H9 (cell line): ENCODE results near the gene ESPL1. TPM values are rescaled to one million over a fixed set of nuclear protein-coding genes. Genes with fewer than 3 reads are reported as not detected.
A peak's percentile ranks its signal among the peaks of the same experiment; 100 is the strongest.

ENCODE experiments used
- DNase-seq: peaks from one replicate; pipeline ENCODE4 v3.0.0-alpha.2; 2017
- H2AFZ ChIP-seq: one replicate; pipeline ENCODE4 v1.6.1; 2013; ENCODE audit warnings: mild to moderate bottlenecking, low read length, control low read depth, moderate library complexity
- H2AK5ac ChIP-seq: 2 replicates; pipeline ENCODE4 v1.6.1; 2013; ENCODE audit warnings: low read length, control low read depth, mixed read lengths; ENCODE audit not compliant: insufficient read length
- H2BK120ac ChIP-seq: one replicate; pipeline ENCODE4 v1.6.1; 2013; ENCODE audit warnings: low read depth, mild to moderate bottlenecking, low read length, control low read depth, inconsistent platforms; ENCODE audit not compliant: poor library complexity, severe bottlenecking
- H2BK12ac ChIP-seq: 2 replicates; pipeline ENCODE4 v1.6.1; 2013; ENCODE audit warnings: low read length, control low read depth, mixed read lengths, low read depth; ENCODE audit not compliant: insufficient read length
- H2BK15ac ChIP-seq: 2 replicates; pipeline ENCODE4 v1.6.1; 2013; ENCODE audit warnings: low read depth, low read length, control low read depth
- H2BK20ac ChIP-seq: one replicate; pipeline ENCODE4 v1.6.1; 2013; ENCODE audit warnings: low read depth, mild to moderate bottlenecking, low read length, control low read depth, inconsistent platforms; ENCODE audit not compliant: poor library complexity, severe bottlenecking
- H2BK5ac ChIP-seq: 2 replicates; pipeline ENCODE4 v1.6.1; 2013; ENCODE audit warnings: low read length, control low read depth, mixed read lengths; ENCODE audit not compliant: insufficient read length
- H3K14ac ChIP-seq: 2 replicates; pipeline ENCODE4 v1.6.1; 2013; ENCODE audit warnings: low read length, control low read depth; ENCODE audit not compliant: insufficient read depth
- H3K18ac ChIP-seq: 2 replicates; pipeline ENCODE4 v1.6.1; 2013; ENCODE audit warnings: low read depth, mild to moderate bottlenecking, mixed read lengths, low read length, control low read depth; ENCODE audit not compliant: insufficient read length
- H3K23ac ChIP-seq: 2 replicates; pipeline ENCODE4 v1.6.1; 2013; ENCODE audit warnings: low read length, control low read depth, mixed read lengths, low read depth; ENCODE audit not compliant: insufficient read length
- H3K23me2 ChIP-seq: 2 replicates; pipeline ENCODE4 v1.6.1; 2013; ENCODE audit warnings: low read depth, mild to moderate bottlenecking, mixed read lengths, low read length, control low read depth; ENCODE audit not compliant: insufficient read length, poor library complexity, severe bottlenecking
- H3K27ac ChIP-seq: 2 replicates; pipeline ENCODE4 v1.5.1; 2013; ENCODE audit warnings: low read length, control low read depth, mixed read lengths, low read depth; ENCODE audit not compliant: insufficient read length
- H3K27me3 ChIP-seq: 2 replicates; pipeline ENCODE4 v1.6.1; 2013; ENCODE audit warnings: low read length, control low read depth, inconsistent platforms; ENCODE audit not compliant: insufficient read depth
- H3K4ac ChIP-seq: 2 replicates; pipeline ENCODE4 v1.6.1; 2013; ENCODE audit warnings: low read depth, mild to moderate bottlenecking, control low read depth, inconsistent platforms, low read length, moderate library complexity
- H3K4me1 ChIP-seq: 2 replicates; pipeline ENCODE4 v1.6.1; 2013; ENCODE audit warnings: low read length, control low read depth, inconsistent platforms; ENCODE audit not compliant: insufficient read depth
- H3K4me2 ChIP-seq: 2 replicates; pipeline ENCODE4 v1.6.1; 2013; ENCODE audit warnings: low read length, control low read depth, mixed read lengths; ENCODE audit not compliant: insufficient read length, insufficient read depth
- H3K56ac ChIP-seq: 2 replicates; pipeline ENCODE4 v1.6.1; 2013; ENCODE audit warnings: low read depth, mild to moderate bottlenecking, mixed read lengths, low read length, control low read depth; ENCODE audit not compliant: insufficient read length
- H3K79me1 ChIP-seq: 2 replicates; pipeline ENCODE4 v1.6.1; 2013; ENCODE audit warnings: low read depth, mild to moderate bottlenecking, moderate library complexity, low read length, control low read depth, inconsistent platforms; ENCODE audit not compliant: insufficient read depth, poor library complexity, severe bottlenecking
- H3K79me2 ChIP-seq: 2 replicates; pipeline ENCODE4 v1.6.1; 2013; ENCODE audit warnings: low read length, control low read depth, inconsistent platforms; ENCODE audit not compliant: insufficient read depth
- H3K9ac ChIP-seq: 2 replicates; pipeline ENCODE4 v1.6.1; 2013; ENCODE audit warnings: low read length, control low read depth, mixed read lengths; ENCODE audit not compliant: insufficient read length; ENCODE audit errors: extremely low read depth
- H3K9me3 ChIP-seq: one replicate; pipeline ENCODE4 v1.6.1; 2013; ENCODE audit warnings: low read depth, low read length, inconsistent platforms; ENCODE audit not compliant: control insufficient read depth
- H3T11ph ChIP-seq: one replicate; pipeline ENCODE4 v1.6.1; 2013; ENCODE audit warnings: mild to moderate bottlenecking, low read length, control low read depth, inconsistent platforms
- H4K20me1 ChIP-seq: one replicate; pipeline ENCODE4 v1.6.1; 2013; ENCODE audit not compliant: control insufficient read depth, insufficient read length, insufficient read depth
- H4K5ac ChIP-seq: 2 replicates; pipeline ENCODE4 v1.6.1; 2013; ENCODE audit warnings: low read depth, mild to moderate bottlenecking, mixed read lengths, low read length, control low read depth; ENCODE audit not compliant: insufficient read length
- H4K8ac ChIP-seq: replicated peaks from 2 replicates; pipeline ENCODE4 v1.6.1; 2013; ENCODE audit warnings: low read length, control low read depth, mixed read lengths, low read depth; ENCODE audit not compliant: insufficient read length
- H4K91ac ChIP-seq: 2 replicates; pipeline ENCODE4 v1.6.1; 2013; ENCODE audit warnings: low read depth, mild to moderate bottlenecking, moderate library complexity, mixed read lengths, low read length, control low read depth; ENCODE audit not compliant: insufficient read length
- H3K27ac Mint-ChIP-seq, 3 experiments: 2 replicates in 2 of 3; 3 replicates in 1 of 3; pipeline ENCODE4 v1.8.0; 2020 to 2021; ENCODE audit warnings: mixed read lengths in 3 of 3, mild to moderate bottlenecking in 1 of 3, moderate library complexity in 1 of 3
- H3K27me3 Mint-ChIP-seq: 2 replicates; pipeline ENCODE4 v1.8.0; 2021; ENCODE audit warnings: low read depth, mild to moderate bottlenecking, moderate library complexity, mixed read lengths
- H3K36me3 Mint-ChIP-seq, 3 experiments: 2 replicates in 2 of 3; 3 replicates in 1 of 3; pipeline ENCODE4 v1.8.0; 2020 to 2021; ENCODE audit warnings: low read depth in 3 of 3, mixed read lengths in 3 of 3; ENCODE audit not compliant: insufficient read depth in 1 of 3
- H3K4me1 Mint-ChIP-seq, 2 experiments: 2 replicates each; pipeline ENCODE4 v1.8.0; 2020; ENCODE audit warnings: mixed read lengths in 2 of 2
- H3K4me3 Mint-ChIP-seq, 2 experiments: 2 replicates in 1 of 2; 3 replicates in 1 of 2; pipeline ENCODE4 v1.8.0; 2020 to 2021; ENCODE audit warnings: mild to moderate bottlenecking in 2 of 2, mixed read lengths in 2 of 2, moderate library complexity in 1 of 2
- H3K9me3 Mint-ChIP-seq, 2 experiments: 2 replicates in 1 of 2; 3 replicates in 1 of 2; pipeline ENCODE4 v1.8.0; 2020; ENCODE audit warnings: mild to moderate bottlenecking in 2 of 2, mixed read lengths in 2 of 2, moderate library complexity in 1 of 2
- whole genome bisulfite sequencing: extraction: QIAGEN DNeasy Blood & Tissue Kit; methylation state at CpG from one replicate; pipeline ENCODE4 v1.1.7; 2013; ENCODE audit warnings: missing lambda C conversion rate, low lambda C conversion rate, mixed read lengths; ENCODE audit not compliant: insufficient read length; ENCODE audit errors: extremely low coverage; 5-methylcytosine and 5-hydroxymethylcytosine counted together
- total RNA-seq: library from RNA; stranded (reverse); gene quantifications from 2 replicates; pipeline ENCODE4 v1.2.1, GENCODE V29; 2021
- TF ChIP-seq, protein P1 (sequence below): fragments of 200-600 bp; sonication (generic); conservative IDR thresholded peaks from 3 replicates; pipeline ENCODE4 v1.8.0; 2021; ENCODE audit warnings: antibody characterized with exemption, mild to moderate bottlenecking

ESPL1 gene
- total RNA-seq, 1 experiment from 2014 or later: 43.2 TPM

DNA sequence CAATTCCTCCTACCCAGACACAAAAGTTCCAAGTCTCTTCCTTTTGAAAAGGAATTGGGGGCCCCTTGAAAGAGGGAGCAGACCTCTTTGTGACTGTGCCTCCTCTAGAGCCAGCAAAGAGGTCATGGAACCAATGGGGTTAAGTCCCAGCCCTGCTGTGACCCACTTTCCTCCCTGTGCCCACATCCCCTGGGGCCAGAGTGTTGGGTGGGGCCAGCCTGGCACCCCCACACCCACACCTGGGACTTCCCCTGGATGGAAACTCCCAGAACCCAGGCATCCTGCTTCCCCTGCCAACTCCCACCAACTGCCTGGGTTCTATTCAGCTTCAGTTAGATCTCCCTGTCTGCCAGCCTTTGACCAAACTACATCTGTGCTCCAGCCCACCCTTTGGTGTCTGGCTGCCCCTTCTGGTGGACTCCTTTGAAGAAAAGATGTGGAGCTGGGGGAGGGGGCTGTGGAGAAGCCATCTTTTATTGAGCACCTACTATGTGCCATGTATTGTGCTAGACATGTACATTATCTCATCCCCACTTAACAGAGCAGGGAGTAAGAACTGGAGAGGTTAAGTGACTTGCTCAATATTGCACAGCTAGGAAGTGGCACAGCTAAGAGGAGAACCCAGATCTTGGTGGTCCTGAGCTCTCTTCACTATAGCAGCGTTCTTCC is 31.5 kb upstream of the ESPL1 start:
- no peak overlapping the region for H2BK5ac ChIP-seq

More for the DNA sequence above, 31.5 kb upstream of the ESPL1 start:
- Mint-ChIP-seq H3K27me3 (peaks cover 5% of the 10 kb centered on the region; the same call in 1 of the 2 replicates), H3K4me1 (peaks cover 62 to 64% of the 10 kb centered on the region in 2 experiments), H3K4me3 (peak overlapping the region in 1 of 2 experiments; percentile 10; a peak in 1 of 5 replicates), H3K27ac (peak overlapping the region; percentile 77 to 91 (median 80); a peak in 6 of 7 replicates), H3K9me3 (no peaks in the 10 kb centered on the region; a peak in 1 of 5 replicates), H3K36me3 (no peaks in the 10 kb centered on the region)
- H3K23me2 ChIP-seq: peaks cover 7% of the 10 kb centered on the region
- no peak overlapping the region for H3K4ac ChIP-seq
- no peak overlapping the region for H3K4me2 ChIP-seq
- H3K9ac ChIP-seq: no peak overlapping the region
- no peak overlapping the region for H4K8ac ChIP-seq
- H3K56ac ChIP-seq: no peak overlapping the region
- H2BK15ac ChIP-seq: no peak overlapping the region
- TF ChIP-seq, protein P1, sequence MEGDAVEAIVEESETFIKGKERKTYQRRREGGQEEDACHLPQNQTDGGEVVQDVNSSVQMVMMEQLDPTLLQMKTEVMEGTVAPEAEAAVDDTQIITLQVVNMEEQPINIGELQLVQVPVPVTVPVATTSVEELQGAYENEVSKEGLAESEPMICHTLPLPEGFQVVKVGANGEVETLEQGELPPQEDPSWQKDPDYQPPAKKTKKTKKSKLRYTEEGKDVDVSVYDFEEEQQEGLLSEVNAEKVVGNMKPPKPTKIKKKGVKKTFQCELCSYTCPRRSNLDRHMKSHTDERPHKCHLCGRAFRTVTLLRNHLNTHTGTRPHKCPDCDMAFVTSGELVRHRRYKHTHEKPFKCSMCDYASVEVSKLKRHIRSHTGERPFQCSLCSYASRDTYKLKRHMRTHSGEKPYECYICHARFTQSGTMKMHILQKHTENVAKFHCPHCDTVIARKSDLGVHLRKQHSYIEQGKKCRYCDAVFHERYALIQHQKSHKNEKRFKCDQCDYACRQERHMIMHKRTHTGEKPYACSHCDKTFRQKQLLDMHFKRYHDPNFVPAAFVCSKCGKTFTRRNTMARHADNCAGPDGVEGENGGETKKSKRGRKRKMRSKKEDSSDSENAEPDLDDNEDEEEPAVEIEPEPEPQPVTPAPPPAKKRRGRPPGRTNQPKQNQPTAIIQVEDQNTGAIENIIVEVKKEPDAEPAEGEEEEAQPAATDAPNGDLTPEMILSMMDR: no peak
- no peaks in the 10 kb centered on the region for H3K9me3 ChIP-seq
- H2AFZ ChIP-seq: no peak overlapping the region
- H2BK12ac ChIP-seq: no peak overlapping the region
- H3K27ac ChIP-seq: no peak overlapping the region
- no peak overlapping the region for H3T11ph ChIP-seq
- no peaks in the 10 kb centered on the region for H3K79me1 ChIP-seq
- no peak overlapping the region for H4K5ac ChIP-seq
- no peak overlapping the region for H3K18ac ChIP-seq
- WGBS: no CpG with 5 or more reads among the region's 1 CpG
- H3K4me1 ChIP-seq: peaks cover 19% of the 10 kb centered on the region; the same call in 1 of the 2 replicates
- H2BK120ac ChIP-seq: no peak overlapping the region
- H3K79me2 ChIP-seq: no peaks in the 10 kb centered on the region; the same call in 1 of the 2 replicates
- no peak overlapping the region for H2AK5ac ChIP-seq
- H4K20me1 ChIP-seq: no peaks in the 10 kb centered on the region
- H3K23ac ChIP-seq: no peak overlapping the region
- DNase-seq: peak; percentile 21
- H3K27me3 ChIP-seq: peaks cover 3% of the 10 kb centered on the region; the same call in 1 of the 2 replicates
- no peak overlapping the region for H3K14ac ChIP-seq
- H4K91ac ChIP-seq: no peak overlapping the region
- no peak overlapping the region for H2BK20ac ChIP-seq
